Measurements from ENCODE around the gene NOTCH1. TPM values are rescaled to one million over a fixed set of nuclear protein-coding genes. Genes with fewer than 3 reads are reported as not detected.

Gene NOTCH1
- total RNA-seq, 2 experiments from 2014 or later: 45.7 to 47.6 TPM

DNA sequence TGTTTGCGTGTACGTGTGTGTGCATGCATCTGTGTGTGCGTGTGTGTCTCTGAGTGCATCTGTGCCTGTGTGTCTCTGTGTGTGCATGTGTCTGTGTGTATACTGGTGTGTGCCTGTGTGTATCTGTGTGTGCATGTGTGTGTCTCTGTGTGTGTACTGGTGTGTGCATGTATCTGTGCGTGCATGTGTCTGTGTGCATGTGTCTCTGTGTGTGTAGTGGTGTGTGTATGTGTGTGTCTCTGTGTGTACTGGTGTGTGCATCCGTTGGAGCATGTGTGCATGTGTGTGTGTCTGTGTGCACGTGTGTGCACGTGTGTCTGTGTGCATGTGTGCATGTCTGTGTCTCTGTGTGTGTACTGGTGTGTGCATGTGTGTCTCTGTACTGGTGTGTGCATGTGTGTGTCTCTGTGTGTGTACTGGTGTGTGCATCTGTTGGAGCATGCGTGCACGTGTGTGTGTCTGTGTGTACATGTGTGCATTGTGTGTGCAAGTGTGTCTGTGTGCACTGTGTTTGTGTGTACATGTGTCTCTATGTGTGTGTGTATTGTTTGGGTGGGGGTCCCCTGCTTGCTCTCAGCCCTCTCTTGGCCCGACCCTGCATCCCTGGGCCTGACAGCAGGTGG is 23.8 kb upstream of the NOTCH1 start:
- no peak for ATAC-seq
- H3K9me3 Mint-ChIP-seq: no peaks in the 10 kb centered on the region
- intact Hi-C loops (cut with micrococcal nuclease): no loop called here

DNA sequence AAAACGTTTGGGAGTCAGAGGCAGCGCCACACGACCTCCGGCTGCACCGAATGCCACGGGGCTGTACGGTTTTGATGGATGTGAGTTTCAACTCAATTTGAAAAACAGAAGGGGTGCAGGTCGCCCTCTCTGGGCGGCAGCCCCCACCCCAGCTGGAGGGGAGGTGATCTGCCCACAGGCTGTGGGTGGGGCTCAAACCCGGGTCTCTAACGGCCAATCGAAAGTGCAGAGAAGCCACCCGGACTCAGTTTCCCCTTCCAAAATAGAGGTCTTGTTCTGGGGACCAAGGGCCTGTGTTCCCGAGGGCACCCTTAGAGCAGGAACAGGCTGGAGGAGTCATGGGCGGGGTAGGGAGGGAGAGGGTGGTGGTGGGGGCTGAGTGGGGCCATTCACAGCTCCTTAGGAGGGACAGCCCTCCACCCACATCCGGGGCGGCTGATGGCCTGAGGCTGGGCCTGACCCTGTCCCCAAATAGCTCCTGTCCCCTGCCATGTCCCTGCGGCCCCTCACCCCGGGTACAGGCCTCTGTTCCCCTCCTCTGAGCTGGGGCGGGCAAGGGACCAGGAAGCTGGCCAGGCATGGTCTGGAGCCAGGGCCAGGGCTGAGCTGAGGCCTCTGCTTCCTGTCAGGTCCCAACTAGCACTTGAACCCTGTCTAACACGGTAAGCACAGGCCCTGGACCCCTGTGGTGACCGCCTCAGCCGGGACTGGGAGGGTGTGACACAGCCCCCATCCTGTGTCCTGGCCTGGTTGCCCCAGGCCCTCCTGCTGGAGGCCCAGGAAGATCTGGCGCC is 22.6 kb upstream of the NOTCH1 start:
- ChIA-PET CTCF (no interaction called here), POLR2A (no interaction called here)
- TF ChIP-seq, protein P1, sequence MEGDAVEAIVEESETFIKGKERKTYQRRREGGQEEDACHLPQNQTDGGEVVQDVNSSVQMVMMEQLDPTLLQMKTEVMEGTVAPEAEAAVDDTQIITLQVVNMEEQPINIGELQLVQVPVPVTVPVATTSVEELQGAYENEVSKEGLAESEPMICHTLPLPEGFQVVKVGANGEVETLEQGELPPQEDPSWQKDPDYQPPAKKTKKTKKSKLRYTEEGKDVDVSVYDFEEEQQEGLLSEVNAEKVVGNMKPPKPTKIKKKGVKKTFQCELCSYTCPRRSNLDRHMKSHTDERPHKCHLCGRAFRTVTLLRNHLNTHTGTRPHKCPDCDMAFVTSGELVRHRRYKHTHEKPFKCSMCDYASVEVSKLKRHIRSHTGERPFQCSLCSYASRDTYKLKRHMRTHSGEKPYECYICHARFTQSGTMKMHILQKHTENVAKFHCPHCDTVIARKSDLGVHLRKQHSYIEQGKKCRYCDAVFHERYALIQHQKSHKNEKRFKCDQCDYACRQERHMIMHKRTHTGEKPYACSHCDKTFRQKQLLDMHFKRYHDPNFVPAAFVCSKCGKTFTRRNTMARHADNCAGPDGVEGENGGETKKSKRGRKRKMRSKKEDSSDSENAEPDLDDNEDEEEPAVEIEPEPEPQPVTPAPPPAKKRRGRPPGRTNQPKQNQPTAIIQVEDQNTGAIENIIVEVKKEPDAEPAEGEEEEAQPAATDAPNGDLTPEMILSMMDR (IDR thresholded peaks at IDR 0.05): no peak
- intact Hi-C loops (cut with micrococcal nuclease): no loop called here
- no peaks in the 10 kb centered on the region for H3K4me1 Mint-ChIP-seq (ENCODE audit: low read depth)
- ATAC-seq: no peak
- no peak overlapping the region for H3K27ac Mint-ChIP-seq
- no peaks in the 10 kb centered on the region for H3K27me3 Mint-ChIP-seq
- no peak overlapping the region for H3K4me3 Mint-ChIP-seq
- no peaks in the 10 kb centered on the region for H3K36me3 Mint-ChIP-seq (ENCODE audit: low read depth)
- DNase-seq: no peak
- H3K9me3 Mint-ChIP-seq: no peaks in the 10 kb centered on the region

More for the DNA sequence above, 23.8 kb upstream of the NOTCH1 start:
- ChIA-PET POLR2A (no interaction called here), CTCF (no interaction called here)
- Mint-ChIP-seq H3K27me3 (no peaks in the 10 kb centered on the region), H3K36me3 (ENCODE audit: low read depth) (no peaks in the 10 kb centered on the region), H3K4me3 (no peak overlapping the region), H3K27ac (no peak overlapping the region), H3K4me1 (ENCODE audit: low read depth) (no peaks in the 10 kb centered on the region)
- no peak for DNase-seq
- TF ChIP-seq, protein P1 (IDR thresholded peaks at IDR 0.05): no peak

GRCh38 chr9:136567651-136568287 is 21.9 kb upstream of the NOTCH1 start:
- Mint-ChIP-seq H3K9me3 (no peaks in the 10 kb centered on the region), H3K27ac (no peak overlapping the region), H3K4me3 (no peak overlapping the region), H3K4me1 (ENCODE audit: low read depth) (no peaks in the 10 kb centered on the region), H3K36me3 (ENCODE audit: low read depth) (no peaks in the 10 kb centered on the region), H3K27me3 (no peaks in the 10 kb centered on the region)
- DNase-seq (no peak), ATAC-seq (no peak)
- ChIA-PET POLR2A (no interaction called here), CTCF (interaction anchor here (0.5 kb wide), 1 partner anchor 700 kb away, joined by 3 read pairs; no protein-coding TSS in a partner anchor)
- intact Hi-C loops (cut with micrococcal nuclease): no loop called here
- TF ChIP-seq, protein P1 (IDR thresholded peaks at IDR 0.05): no peak

GRCh38 chr9:136566901-136567300 is 21.1 kb upstream of the NOTCH1 start:
- H3K27me3 Mint-ChIP-seq: no peaks in the 10 kb centered on the region
- no peaks in the 10 kb centered on the region for H3K36me3 Mint-ChIP-seq (ENCODE audit: low read depth)
- ChIA-PET CTCF (interaction anchor here (0.5 kb wide), 1 partner anchor 699 kb away, joined by 3 read pairs; no protein-coding TSS in a partner anchor), POLR2A (no interaction called here)
- DNase-seq: no peak
- H3K27ac Mint-ChIP-seq: no peak overlapping the region
- H3K9me3 Mint-ChIP-seq: no peaks in the 10 kb centered on the region
- H3K4me3 Mint-ChIP-seq: no peak overlapping the region
- intact Hi-C loops (cut with micrococcal nuclease): no loop called here
- ATAC-seq: no peak
- TF ChIP-seq, protein P1 (IDR thresholded peaks at IDR 0.05): no peak
- H3K4me1 Mint-ChIP-seq (ENCODE audit: low read depth): no peaks in the 10 kb centered on the region

- H3K9me3 Mint-ChIP-seq: no peaks in the 10 kb centered on the region
- no peak overlapping the region for H3K4me3 Mint-ChIP-seq
- H3K4me1 Mint-ChIP-seq (ENCODE audit: low read depth): no peaks in the 10 kb centered on the region
- H3K27me3 Mint-ChIP-seq: no peaks in the 10 kb centered on the region
- no peak for DNase-seq
- POLR2A ChIA-PET: no interaction called here
- CTCF ChIA-PET: no interaction called here
- intact Hi-C loops (cut with micrococcal nuclease): no loop called here
- H3K27ac Mint-ChIP-seq: no peak overlapping the region
- no peaks in the 10 kb centered on the region for H3K36me3 Mint-ChIP-seq (ENCODE audit: low read depth)
- ATAC-seq: no peak
- TF ChIP-seq, protein P1 (IDR thresholded peaks at IDR 0.05): no peak
These were observed 20.7 kb upstream of the NOTCH1 start for GRCh38 chr9:136566553-136566895.

Data from activated CD8-positive, alpha-beta T cell treated with anti-CD3 and anti-CD28 coated beads for 36 hours (primary cell).